Myocyte (in vitro differentiated cells): Measurements from ENCODE around the gene FOXN3. TPM values are rescaled to one million over a fixed set of nuclear protein-coding genes. Genes with fewer than 3 reads are reported as not detected.
A peak's percentile ranks its signal among the peaks of the same experiment; 100 is the strongest.

Source experiments
- DNase-seq: peaks from one replicate; pipeline ENCODE4 v3.0.0-alpha.2; 2012; ENCODE audit warnings: low read depth
- total RNA-seq: library from RNA; depleted of rRNA; stranded (reverse); fragments of >200 nt; gene quantifications from 2 replicates; pipeline ENCODE4 v1.2.3, GENCODE V29; 2014

FOXN3 gene
- total RNA-seq, 1 donor from 2014 or later = 27.5 TPM

GRCh38 chr14:89430391-89431236 is 13.6 kb upstream of the FOXN3 start:
- DNase-seq = no peak

DNA sequence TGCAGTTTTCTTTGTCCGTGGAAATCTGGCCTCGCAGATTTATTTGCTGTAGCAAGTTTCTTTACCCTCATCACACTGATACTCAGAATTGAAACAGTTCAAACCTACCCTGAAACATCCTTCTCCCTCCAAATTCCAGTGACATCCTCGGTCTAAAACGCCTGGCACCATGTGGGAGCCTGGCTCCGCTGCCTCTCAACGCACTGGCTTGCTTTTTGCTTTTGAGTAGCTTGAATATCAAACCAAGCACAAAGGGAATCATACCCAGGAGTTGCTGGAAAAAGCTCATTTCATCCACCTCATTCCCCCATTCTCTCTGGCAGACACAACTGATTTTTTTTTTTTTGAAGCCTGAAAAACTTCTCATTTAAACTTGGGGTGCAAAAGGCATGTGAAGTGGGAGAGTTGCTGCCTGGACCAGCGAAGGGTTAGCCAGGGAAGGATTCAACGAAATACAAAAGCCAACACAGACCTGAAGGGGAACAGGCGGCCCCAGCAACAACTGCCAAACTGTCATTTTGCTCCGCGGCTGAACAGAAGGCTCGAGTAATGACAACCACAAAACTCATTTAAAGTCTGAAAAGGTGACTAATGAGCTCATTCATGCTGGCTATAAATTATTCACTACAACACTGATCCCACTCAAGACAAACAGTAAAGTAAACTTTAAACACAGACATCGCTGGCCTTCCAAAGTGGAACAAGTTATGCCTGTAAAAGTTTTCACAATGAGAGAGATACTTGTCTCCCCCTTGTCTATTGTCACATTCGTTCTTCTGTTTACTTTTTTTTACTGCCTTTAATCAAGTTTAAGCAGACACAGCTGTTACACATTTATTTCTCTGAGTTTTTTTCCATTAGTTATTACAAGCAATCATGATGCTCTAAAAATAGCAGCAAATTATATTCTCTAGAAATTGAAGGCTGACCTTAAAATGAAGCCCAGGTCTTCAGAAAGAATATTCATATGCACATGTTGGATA is 12.5 kb upstream of the FOXN3 start:
- DNase-seq = peak; percentile 71

GRCh38 chr14:89428546-89429198 is 11.6 kb upstream of the FOXN3 start:
- DNase-seq = peak; percentile 93

DNA sequence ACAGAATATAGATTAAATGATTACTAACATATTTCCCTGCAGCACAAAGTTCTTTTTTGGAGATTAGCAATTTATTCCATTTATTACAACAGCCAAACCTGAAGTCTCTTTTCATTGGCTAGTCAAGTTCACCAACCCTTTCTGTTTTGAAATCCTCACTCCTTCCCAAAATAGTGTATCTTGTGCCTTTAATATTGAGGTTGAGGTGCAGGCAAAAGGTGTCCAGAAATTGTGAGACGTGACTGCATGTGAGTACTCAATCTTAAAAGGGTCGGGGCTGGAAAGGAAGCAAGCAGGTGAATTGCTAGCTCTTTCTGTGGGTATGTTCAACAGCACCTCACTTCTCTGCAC is 11.1 kb upstream of the FOXN3 start:
- no peak for DNase-seq

GRCh38 chr14:89427426-89428172 is 10.6 kb upstream of the FOXN3 start:
- no peak for DNase-seq

- peak; percentile 85 for DNase-seq
These were observed 8.9 kb upstream of the FOXN3 start for GRCh38 chr14:89425931-89426330.

GRCh38 chr14:89424241-89424640 is 7.2 kb upstream of the FOXN3 start:
- no peak for DNase-seq

DNA sequence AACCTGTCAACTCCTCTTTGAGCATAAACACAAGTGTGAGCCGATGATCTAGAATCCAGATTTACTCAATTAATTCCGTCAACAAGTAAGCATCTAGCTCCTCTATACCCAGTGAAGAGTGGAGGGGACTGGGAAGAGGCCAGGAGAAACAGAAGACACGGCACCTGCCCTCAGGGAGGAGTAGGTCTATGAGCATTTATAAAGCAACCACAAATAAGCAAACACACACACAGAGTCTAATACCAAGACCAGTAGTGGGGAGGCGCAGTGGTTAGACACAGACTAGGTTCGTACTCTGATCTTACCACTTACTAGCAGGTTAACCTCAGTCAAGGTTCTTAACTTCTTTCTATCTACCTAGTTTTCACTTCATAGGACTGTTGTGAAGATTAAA is 5.9 kb upstream of the FOXN3 start:
- no peak for DNase-seq

- no peak for DNase-seq
These were observed 5.3 kb upstream of the FOXN3 start for GRCh38 chr14:89422181-89422951.

GRCh38 chr14:89420502-89420901 is 3.5 kb upstream of the FOXN3 start:
- no peak for DNase-seq

GRCh38 chr14:89419973-89420482 is 3.0 kb upstream of the FOXN3 start:
- no peak for DNase-seq

- DNase-seq = no peak
These were observed 1.9 kb upstream of the FOXN3 start for GRCh38 chr14:89418976-89419375.

DNA sequence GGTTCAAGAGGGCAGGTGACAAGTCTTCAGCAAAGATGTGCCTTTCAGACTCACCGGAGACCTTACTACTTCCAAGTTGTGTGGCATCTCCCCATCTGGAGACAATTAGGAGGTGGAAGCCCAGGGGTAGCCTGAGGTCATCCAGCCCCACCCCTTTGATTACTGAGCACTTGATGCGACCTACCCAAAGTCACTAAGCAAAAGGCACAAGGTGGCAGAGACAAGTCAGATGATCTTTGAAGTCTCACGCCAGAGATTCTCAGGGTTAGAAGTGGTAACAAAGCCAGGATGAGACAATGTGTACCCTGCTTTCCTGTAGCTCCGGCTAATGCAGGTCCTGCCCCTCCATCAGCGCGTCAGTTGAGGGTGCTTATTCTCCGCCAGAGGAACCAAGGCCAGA is 1.4 kb upstream of the FOXN3 start:
- no peak for DNase-seq

- peak; percentile 74 for DNase-seq
These were observed 612 bp upstream of the FOXN3 start for GRCh38 chr14:89417465-89418225.

GRCh38 chr14:89416002-89416995 is 734 bp downstream of the FOXN3 start:
- peak; percentile 99 for DNase-seq

DNA sequence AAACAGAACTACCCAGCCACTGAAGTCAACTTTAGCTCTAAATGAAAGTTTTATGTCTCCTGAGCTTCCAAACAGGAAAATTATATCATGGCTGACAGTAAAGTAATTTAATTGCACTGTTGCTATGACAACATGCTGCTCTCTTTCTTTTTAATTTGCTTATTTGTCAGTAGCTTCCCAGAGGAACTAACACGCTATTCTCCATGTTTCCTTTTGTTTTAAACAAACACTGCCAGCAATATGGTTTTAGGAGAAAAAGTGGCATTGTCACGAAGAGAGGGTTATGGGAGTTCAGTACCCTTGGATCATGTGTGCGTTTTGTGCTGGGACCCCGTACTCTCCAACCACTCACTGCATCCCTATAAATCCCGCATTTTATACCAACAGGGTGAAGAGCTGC is 1.9 kb downstream of the FOXN3 start:
- peak; percentile 27 for DNase-seq

- no peak for DNase-seq
These were observed 5.1 kb downstream of the FOXN3 start for GRCh38 chr14:89411976-89412375.

GRCh38 chr14:89409961-89410360 is 7.1 kb downstream of the FOXN3 start:
- DNase-seq = no peak
